ENCODE measurements around the gene BAZ2A. TPM values are rescaled to one million over a fixed set of nuclear protein-coding genes. Genes with fewer than 3 reads are reported as not detected.
A peak's percentile ranks its signal among the peaks of the same experiment; 100 is the strongest.

BAZ2A gene
- total and polyA plus RNA-seq, 12 donors, result 8.8 to 58.7 (median 42.6) TPM

GRCh38 chr12:56632701-56633467 is 2.8 kb upstream of the BAZ2A start:
- Histone ChIP-seq H3K4me3 (peak overlapping the region in 9 of 10 donors; percentile 8 to 94 (median 72)), H3K27ac (peak overlapping the region in 8 of 10 donors; percentile 22 to 96 (median 82)), H3K27me3 (no peaks in the 10 kb centered on the region), H3K9me3 (no peaks in the 10 kb centered on the region), H3K36me3 (peaks cover 0 to 10% (median 6%) of the 10 kb centered on the region in 9 donors), H3K4me1 (peaks cover 29 to 80% (median 68%) of the 10 kb centered on the region in 9 donors)
- intact Hi-C loops (cut with DNase I), result loop anchor here in 7 of 10 donors (5.0 to 10.0 kb wide), 8 partner anchors 56 to 508 kb away; partner anchors contain the start of genes RBMS2 (in 2 of the 7), ESYT1 (in 1 of the 7), NAB2 (in 1 of the 7) and NACA (in 1 of the 7)
- WGBS, 2 donors, result 33 to 53% methylated on average over 4 of the region's 4 CpGs
- ATAC-seq (no peak), DNase-seq (no peak)
- no peak for TF ChIP-seq CTCF (IDR thresholded peaks at IDR 0.05)

- TF ChIP-seq CTCF (IDR thresholded peaks at IDR 0.05), result no peak
- peaks cover 29 to 80% (median 68%) of the 10 kb centered on the region in 9 donors for H3K4me1 ChIP-seq
- WGBS, 2 donors, result 5 to 8% methylated on average over 13 of the region's 13 CpGs
- no peaks in the 10 kb centered on the region for H3K27me3 ChIP-seq
- peak overlapping the region in 8 of 10 donors; percentile 32 to 96 (median 82) for H3K27ac ChIP-seq
- DNase-seq (peak; percentile 74 to 79), ATAC-seq (peak in 3 of 8 donors; percentile 12 to 24 (median 14))
- H3K36me3 ChIP-seq, result peaks cover 0 to 10% (median 0%) of the 10 kb centered on the region in 9 donors
- peak overlapping the region in 8 of 10 donors; percentile 8 to 87 (median 72) for H3K4me3 ChIP-seq
- no peaks in the 10 kb centered on the region for H3K9me3 ChIP-seq
- intact Hi-C loops (cut with DNase I), result loop anchor here in 7 of 10 donors (5.0 to 10.0 kb wide), 8 partner anchors 55 to 507 kb away; partner anchors contain the start of genes RBMS2 (in 2 of the 7), ESYT1 (in 1 of the 7), NAB2 (in 1 of the 7) and NACA (in 1 of the 7)
Observed at GRCh38 chr12:56631790-56632700, 1.9 kb upstream of the BAZ2A start.

GRCh38 chr12:56629459-56630179 is 507 bp downstream of the BAZ2A start:
- no peak for TF ChIP-seq CTCF (IDR thresholded peaks at IDR 0.05)
- no peaks in the 10 kb centered on the region for H3K9me3 ChIP-seq
- H3K27me3 ChIP-seq, result no peaks in the 10 kb centered on the region
- intact Hi-C loops (cut with DNase I), result loop anchor here in 8 of 10 donors (5.0 to 10.0 kb wide), 8 partner anchors 52 to 505 kb away; partner anchors contain the start of genes RBMS2 (in 3 of the 8), ESYT1 (in 1 of the 8), NAB2 (in 1 of the 8) and NACA (in 1 of the 8)
- peaks cover 29 to 79% (median 76%) of the 10 kb centered on the region in 9 donors for H3K4me1 ChIP-seq
- peak overlapping the region; percentile 65 to 100 (median 99) for H3K4me3 ChIP-seq
- DNase-seq, result peak; percentile 42 to 52
- H3K36me3 ChIP-seq, result peaks cover 0 to 25% (median 0%) of the 10 kb centered on the region in 9 donors
- WGBS, 2 donors, result 1% methylated on average over 44 to 46 of the region's 46 CpGs
- ATAC-seq, result peak; percentile 28 to 60 (median 42)
- H3K27ac ChIP-seq, result peak overlapping the region; percentile 81 to 100 (median 96)
